K562 (cell line): ENCODE measurements around the gene RALGAPA2.

Experiments used
- CREM ChIP-seq: IDR thresholded peaks from 2 replicates; pipeline ENCODE4 v1.6.1; 2014; ENCODE audit warnings: antibody characterized with exemption, low read depth
- TAF1 ChIP-seq: IDR thresholded peaks from 2 replicates; pipeline ENCODE4 v1.6.1; 2011; ENCODE audit warnings: mild to moderate bottlenecking, low read length, moderate library complexity; ENCODE audit not compliant: insufficient read depth, control insufficient read depth, severe bottlenecking; ENCODE audit errors: extremely low read depth

DNA sequence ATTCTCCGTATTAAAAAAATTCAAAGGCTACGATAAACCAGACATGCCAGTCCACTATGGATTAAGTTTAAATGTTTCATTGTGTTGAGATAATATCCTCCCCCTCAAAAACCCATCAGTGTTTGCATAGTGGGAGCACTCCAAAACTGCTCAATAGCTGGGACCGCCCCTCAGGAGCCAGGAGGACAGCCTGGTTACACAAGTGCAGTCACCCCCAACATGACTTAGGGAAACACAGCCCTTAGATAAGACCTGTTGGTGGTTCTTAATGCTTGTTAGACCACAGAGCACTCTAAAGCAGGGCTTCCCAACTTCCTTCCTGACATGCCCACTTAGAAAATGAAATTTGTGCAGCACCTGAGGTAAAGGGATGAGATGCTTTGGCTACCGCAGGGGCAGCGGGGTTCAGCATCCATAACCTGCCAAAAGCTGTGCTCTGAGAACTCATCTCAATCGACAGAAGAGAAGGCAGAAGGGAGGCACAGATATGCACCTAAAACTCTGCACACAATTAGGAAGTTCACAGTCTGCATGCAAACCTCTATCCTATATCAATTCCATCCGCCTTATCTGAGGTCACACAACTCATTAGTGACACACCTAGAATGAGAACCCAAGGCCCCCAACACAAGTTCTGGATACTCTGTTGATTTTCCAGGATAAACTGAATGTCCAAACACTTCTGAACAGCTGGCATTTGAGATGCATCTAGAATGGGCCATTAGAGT, 74.3 kb downstream of the RALGAPA2 start:
- TF ChIP-seq CREM (no peak), TAF1 (no peak)
